GM18858 (cell line): ENCODE measurements around the gene IPMK.
A peak's percentile ranks its signal among the peaks of the same experiment; 100 is the strongest.
"Not testable (repeated sequence)": the region's sequence is repeated elsewhere in the genome, so short reads cannot be mapped to it uniquely, and the experiment has no call there.

Experiments used
- ATAC-seq: cut with Tn5 transposase; IDR thresholded peaks from one replicate; pipeline ENCODE4 v1.9.1; 2021; ENCODE audit not compliant: unreplicated experiment

Gene IPMK

GRCh38 chr10:58268454-58268945, 806 bp upstream of the IPMK start:
- no peak for ATAC-seq

DNA sequence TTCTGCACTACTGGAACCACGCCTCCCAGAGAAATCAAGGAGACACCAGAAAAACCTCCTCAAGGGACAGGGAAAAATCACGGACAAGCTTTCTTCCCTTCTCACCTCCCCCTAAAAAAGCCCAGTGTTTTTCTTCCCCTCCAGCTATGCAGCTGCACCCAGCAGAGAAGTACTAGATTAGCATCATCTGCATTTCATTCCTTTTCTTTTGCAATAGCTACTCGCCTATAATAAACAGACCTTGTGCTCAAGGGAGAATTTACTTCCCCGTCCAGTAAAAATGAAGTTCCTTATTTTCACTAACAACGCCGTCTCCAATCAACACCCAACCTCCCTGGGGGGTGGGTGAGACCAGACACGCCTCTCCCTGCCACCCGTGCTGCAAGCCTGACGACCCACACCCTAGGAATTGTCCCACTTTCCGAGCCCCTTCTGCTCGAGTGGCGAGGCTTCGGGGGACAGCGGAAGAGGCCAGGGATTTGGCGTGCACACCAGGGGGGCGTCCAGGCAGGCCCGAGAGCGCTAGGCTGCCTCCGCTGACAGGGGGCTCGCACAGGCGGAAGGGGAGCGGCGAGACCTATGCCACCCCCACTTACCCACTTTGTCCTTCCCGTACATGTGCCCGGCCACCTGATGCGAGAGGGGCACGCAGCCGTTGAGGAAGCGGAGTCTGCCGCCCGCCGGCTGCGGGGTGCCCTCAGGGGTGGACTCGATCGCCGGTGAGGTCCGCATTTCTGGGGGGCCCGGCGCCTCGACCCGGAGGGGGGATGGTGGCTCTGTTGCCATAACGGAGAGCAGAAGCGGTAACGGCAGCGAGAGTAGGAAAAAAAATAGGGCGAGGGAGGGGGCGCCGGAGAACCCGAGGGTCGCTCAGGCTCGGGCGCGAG, 625 bp downstream of the IPMK start:
- no peak for ATAC-seq

DNA sequence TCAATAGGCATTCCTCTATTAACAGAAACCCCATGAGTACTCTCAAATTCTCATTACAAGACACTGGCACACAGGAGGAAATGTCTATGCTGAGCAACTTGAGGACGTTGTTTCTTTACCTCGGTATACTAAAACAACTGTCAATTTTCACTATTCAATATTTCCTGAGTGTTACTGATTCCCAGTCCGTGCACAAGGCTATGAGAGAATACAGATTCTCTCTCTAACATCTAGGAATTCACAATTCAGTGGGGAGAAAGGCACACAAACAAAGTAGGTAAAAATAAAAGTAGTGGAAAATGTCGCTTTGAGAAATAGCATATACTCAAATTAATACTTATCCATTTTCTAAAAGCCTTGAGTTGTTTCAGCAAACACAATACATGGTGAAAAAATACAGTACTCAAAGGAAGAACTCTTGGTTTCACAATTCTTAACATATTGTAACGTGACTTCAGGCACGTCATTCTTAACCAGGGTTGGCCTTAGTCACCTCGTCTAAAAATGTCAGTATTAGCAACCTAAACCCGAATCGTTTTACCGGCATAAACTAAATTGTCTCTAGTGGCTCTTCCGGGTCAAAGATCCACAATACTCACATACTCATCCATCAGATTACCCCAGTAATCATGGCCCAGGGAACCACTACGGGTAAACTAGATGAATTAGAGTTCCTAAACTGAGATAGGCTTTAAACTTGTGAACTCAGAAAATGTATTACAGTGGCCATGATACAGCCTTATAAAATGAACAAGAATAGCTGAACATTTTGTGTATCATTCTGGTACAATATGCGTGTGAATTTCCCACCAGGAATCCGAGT, 1.5 kb downstream of the IPMK start:
- ATAC-seq, result peak; percentile 21

GRCh38 chr10:58265249-58265648, 2.4 kb downstream of the IPMK start:
- ATAC-seq, result no peak

GRCh38 chr10:58264780-58265179, 2.9 kb downstream of the IPMK start:
- no peak for ATAC-seq

DNA sequence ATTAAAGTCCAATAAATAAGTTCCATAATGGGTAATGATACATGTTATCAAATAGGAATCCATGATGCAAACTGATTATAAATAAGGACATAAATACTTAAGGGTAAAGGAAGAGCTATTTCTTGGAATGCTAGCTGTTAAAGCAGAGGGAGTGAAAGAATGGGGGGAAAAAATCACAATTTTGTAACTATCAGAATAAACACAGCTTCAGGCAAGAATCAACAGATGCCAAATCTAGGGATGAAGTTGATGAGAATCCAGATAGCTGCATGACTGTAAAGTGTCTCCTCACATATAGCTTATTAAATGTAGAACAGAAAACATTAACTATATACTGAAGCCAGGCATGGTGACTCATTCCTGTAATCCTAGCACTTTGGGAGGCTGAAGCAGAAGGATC, 4.9 kb downstream of the IPMK start:
- ATAC-seq, result no peak

GRCh38 chr10:58260334-58260733, 7.4 kb downstream of the IPMK start:
- ATAC-seq, result no peak

DNA sequence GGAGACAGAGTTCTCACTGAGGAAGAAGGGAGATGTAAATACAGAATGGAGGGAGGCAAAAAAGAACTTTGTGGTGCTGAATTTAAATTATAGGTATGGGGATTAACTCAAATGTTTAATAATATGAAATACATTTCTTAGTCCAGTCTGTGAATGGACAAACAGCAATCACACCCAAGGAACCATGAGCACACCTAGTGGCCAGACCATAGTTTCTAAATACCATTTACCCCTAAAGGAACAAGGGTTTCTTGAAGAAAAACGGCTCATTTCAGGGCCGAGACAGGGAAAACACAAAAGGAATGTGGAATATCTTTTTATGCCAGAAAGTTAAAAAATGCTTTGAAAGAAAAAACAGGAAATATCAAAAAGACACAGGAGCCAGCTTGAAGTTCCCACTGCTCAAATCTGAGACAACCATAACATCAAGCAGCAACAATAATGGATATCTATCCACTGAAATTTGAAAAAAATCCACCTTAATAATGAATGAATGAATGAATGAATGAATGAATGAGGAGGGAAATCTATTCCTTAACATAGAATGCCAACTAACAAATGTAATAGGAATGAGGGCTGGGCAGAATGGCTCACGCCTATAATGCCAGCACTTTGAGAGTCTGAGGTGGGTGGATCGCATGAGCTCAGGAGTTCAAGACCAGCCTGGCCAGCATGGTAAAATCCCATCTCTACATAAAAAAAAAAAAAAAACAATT, 8.6 kb downstream of the IPMK start:
- ATAC-seq, result no peak

DNA sequence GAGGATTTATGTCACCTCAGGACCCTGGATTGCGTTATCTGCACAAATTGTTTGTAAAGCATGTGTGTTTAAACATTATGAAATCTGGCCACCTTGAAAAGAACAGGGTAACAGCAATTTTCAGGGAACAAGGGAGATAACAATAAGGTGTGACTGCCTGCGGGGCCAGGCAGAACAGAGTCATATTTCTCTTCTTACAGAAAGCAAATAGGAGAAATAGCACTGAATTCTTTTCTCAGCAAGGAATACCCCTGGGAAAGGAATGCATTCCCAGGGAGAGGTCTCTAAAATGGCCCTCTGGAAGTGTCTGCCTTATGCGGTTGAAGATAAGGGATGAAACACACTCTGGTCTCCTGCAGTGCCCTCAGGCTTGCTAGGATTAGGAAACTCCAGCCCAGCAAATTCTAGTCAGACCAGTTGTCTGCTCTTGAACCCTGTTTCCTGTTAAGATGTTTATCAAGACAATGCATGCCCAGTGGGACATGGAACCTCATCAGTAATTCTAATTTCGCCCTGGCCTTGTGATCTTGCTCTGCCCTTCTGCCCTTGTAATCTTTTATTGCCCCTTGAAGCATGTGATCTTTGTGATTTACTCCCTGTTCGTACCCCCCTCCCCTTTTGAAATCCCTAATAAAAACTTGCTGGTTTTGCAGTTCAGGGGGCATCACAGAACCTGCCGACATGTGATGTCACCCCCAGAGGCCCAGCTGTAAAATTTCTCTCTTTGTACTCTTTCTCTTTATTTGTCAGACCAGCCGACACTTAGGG, 11.5 kb downstream of the IPMK start:
- ATAC-seq, result not testable (repeated sequence)

DNA sequence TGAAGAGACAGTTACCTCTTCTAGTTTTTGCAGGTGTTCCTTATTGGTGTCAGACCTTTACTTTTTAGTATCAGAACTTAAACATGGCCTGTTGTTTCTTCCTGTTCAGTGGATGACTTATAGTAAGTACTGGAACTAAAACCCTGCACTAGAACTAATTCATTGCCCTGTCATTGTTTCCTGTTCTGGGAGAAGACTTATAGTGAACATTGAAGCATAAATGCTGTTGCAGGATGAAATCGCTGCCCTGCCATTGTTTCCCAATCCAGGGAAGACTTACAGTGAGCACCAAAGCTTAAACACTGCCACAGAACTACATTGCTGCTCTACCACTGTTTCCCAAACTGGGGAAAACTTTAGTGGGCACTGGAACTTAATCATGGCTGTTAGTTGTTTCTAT, 13.1 kb downstream of the IPMK start:
- ATAC-seq, result no peak

DNA sequence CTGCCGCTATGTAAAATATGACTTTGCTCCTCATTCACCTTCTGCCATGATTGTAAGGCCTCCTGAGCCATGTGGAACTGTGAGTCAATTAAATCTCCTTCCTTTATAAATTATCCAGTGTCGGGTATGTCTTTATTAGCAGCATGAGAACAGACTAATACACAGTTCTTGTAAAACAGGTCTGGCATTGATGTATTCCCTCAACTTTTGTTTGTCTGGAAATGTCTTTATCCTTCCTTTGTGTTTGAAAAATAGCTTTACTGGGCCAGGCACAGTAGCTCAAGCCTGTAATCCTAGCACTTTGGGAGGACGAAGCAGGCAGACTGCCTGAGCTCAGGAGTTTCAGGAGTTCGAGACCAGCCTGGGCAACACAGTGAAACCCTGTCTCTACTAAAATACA, 14.5 kb downstream of the IPMK start:
- no peak for ATAC-seq

DNA sequence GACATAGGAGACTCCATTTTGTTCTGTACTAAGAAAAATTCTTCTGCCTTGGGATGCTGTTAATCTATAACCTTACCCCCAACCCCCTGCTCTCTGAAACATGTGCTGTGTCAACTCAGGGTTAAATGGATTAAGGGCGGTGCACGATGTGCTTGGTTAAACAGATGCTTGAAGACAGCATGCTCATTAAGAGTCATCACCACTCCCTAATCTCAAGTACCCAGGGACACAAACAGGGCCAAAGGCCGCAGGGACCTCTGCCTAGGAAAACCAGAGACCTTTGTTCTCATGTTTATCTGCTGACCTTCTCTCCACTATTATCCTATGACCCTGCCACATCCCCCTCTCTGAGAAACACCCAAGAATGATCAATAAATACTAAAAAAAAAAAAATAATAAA, 23.0 kb downstream of the IPMK start:
- ATAC-seq, result not testable (repeated sequence)

DNA sequence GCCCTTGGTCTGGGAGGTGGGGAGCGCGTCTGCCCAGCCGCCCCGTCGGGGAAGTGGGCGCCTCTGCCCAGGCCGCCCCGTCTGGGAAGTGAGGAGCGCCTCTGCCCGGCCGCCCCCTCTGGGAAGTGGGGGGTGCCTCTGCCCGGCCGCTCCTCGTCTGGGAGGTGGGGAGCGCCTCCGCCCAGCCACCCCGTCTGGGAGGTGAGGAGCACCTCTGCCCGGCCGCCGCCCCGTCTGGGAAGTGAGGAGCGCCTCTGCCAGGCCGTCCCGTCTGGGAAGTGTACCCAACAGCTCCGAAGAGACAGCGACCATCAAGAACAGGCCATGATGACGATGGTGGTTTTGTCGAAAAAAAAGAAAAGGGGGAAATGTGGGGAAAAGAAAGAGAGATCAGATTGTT, 23.5 kb downstream of the IPMK start:
- not testable (repeated sequence) for ATAC-seq

DNA sequence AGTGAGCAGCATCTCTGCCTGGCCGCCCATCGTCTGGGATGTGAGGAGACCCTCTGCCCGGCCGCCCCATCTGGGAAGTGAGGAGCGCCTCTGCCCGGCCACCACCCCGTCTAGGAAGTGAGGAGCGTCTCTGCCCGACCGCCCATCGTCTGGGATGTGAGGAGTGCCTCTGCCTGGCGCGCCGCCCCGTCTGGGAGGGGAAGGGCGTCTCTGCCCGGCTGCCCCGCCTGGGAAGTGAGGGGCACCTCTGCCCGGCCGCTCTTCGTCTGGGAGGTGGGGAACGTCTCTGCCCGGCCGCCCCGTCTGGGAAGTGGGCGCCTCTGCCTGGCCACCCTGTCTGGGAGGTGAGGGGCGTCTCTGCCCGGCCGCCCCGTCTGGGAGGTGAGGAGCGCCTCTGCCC, 23.9 kb downstream of the IPMK start:
- not testable (repeated sequence) for ATAC-seq

DNA sequence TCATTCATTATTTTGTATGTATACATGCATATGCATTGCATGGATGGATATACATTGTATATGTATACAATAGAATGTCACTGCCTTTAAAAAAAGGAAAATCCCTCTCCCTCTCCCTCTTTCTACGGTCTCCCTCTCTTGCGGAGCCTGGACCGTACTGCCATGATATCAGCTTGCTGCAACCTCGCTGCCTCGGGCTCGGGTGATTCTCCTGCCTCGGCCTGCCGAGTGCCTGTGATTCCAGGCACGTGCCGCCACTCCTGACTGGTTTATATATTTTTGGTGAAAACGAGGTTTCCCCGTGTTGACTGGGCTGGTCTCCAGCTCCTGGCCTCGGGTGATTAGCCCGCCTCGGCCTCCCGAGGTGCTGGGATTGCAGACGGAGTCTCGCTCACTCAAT, 24.4 kb downstream of the IPMK start:
- no peak for ATAC-seq

GRCh38 chr10:58241346-58241745, 26.3 kb downstream of the IPMK start:
- no peak for ATAC-seq

DNA sequence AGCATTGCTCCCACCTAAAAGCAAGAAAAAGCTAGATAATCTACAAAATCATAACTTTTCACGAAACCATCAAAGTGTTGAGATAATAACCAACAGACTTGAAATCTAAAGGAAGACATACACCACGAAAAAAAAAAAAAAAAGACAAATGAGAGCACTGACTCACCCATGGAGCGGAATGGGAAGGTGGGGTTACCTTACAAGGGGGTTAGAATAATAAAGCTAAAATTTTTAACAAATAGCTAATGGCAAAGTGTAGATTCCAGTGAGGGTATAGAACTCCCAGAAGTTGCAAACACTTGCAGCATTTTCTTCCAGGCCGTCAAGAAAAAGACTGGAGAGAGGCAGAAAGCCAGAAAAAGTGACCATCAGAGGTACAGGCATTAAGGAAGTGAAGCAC, 27.2 kb downstream of the IPMK start:
- no peak for ATAC-seq

GRCh38 chr10:58239561-58240169, 28.0 kb downstream of the IPMK start:
- ATAC-seq, result no peak

DNA sequence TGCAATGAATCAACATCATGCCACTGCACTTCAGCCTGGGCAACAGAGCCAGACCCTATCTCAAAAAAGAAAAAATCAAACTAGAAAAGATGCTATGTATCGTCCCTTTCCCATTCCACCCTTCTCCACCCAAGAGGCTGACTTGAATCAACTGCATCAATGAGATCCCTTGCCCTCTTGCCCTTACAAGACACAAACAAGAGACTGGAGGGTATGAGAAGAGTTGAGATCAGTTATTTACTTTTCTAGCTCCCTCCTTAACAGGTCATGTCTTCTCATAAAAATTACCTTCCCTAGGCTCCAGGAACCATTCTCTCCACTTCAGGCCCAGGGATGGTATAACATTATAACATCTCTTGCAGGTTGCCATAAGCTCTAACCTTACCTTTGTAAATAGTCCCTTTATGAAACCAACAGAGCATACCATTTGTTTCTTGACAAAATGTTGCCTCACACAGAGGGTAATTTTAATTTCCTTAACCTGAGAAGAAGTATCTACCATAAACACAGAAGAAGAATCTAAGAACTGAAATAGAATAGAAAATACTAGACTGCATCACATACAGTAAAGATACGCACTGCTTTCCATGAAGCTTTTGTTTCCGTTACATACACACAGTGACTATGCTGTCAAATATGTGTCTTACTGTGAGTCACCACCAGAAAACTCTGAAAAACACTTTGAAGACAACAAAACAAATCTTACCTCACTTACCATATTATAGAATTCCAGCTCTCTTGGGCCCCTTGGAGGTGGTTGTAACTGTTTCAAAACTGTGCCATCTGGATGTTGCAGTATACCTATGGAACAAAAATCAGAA, 30.5 kb downstream of the IPMK start:
- ATAC-seq, result no peak
